ENCODE data around the gene PLET1.

Gene PLET1

GRCh38 chr11:112235750-112236390 lies 24.8 kb downstream of the PLET1 start:
- no peak for DNase-seq

- DNase-seq: no peak
Measured at GRCh38 chr11:112231952-112232351, 28.7 kb downstream of the PLET1 start.

GRCh38 chr11:112229746-112230433 lies 30.8 kb downstream of the PLET1 start:
- DNase-seq: no peak

GRCh38 chr11:112229159-112229558 lies 31.5 kb downstream of the PLET1 start:
- DNase-seq: no peak

GRCh38 chr11:112228706-112229105 lies 32.0 kb downstream of the PLET1 start:
- DNase-seq: no peak

- DNase-seq: no peak
Measured at GRCh38 chr11:112227471-112227870, 33.2 kb downstream of the PLET1 start.

GRCh38 chr11:112226831-112227401 lies 33.7 kb downstream of the PLET1 start:
- DNase-seq: peak; percentile 5

- peak; percentile 79 for DNase-seq
Measured at GRCh38 chr11:112226062-112226830, 34.4 kb downstream of the PLET1 start, which contains the start of gene PTS. PTS (plus strand) TSS chr11:112226428; CDS start chr11:112226444, 16 bp downstream.

- DNase-seq: no peak
Measured at GRCh38 chr11:112225753-112226061, 35.0 kb downstream of the PLET1 start.

- DNase-seq: no peak
Measured at GRCh38 chr11:112223754-112224532, 36.7 kb downstream of the PLET1 start.

GRCh38 chr11:112223121-112223520 lies 37.5 kb downstream of the PLET1 start:
- DNase-seq: no peak

GRCh38 chr11:112222303-112222702 lies 38.4 kb downstream of the PLET1 start:
- DNase-seq: no peak

GRCh38 chr11:112221274-112221835 lies 39.3 kb downstream of the PLET1 start:
- DNase-seq: no peak

GRCh38 chr11:112219476-112220232 lies 41.0 kb downstream of the PLET1 start:
- peak; percentile 83 for DNase-seq

- DNase-seq: no peak
Measured at GRCh38 chr11:112216561-112217105, 44.0 kb downstream of the PLET1 start.

- DNase-seq: no peak
Measured at GRCh38 chr11:112215621-112216020, 45.0 kb downstream of the PLET1 start.

GRCh38 chr11:112213753-112214152 lies 46.9 kb downstream of the PLET1 start:
- DNase-seq: no peak

GRCh38 chr11:112212710-112213109 lies 48.0 kb downstream of the PLET1 start:
- DNase-seq: no peak

GRCh38 chr11:112212290-112212689 lies 48.4 kb downstream of the PLET1 start:
- no peak for DNase-seq

GRCh38 chr11:112211536-112211935 lies 49.1 kb downstream of the PLET1 start:
- no peak for DNase-seq

GRCh38 chr11:112210890-112211289 lies 49.8 kb downstream of the PLET1 start:
- DNase-seq: no peak
